Measurements from ENCODE around the gene PDE4B.
"Not testable (repeated sequence)": the region's sequence is repeated elsewhere in the genome, so short reads cannot be mapped to it uniquely, and the experiment has no call there.

PDE4B gene

DNA sequence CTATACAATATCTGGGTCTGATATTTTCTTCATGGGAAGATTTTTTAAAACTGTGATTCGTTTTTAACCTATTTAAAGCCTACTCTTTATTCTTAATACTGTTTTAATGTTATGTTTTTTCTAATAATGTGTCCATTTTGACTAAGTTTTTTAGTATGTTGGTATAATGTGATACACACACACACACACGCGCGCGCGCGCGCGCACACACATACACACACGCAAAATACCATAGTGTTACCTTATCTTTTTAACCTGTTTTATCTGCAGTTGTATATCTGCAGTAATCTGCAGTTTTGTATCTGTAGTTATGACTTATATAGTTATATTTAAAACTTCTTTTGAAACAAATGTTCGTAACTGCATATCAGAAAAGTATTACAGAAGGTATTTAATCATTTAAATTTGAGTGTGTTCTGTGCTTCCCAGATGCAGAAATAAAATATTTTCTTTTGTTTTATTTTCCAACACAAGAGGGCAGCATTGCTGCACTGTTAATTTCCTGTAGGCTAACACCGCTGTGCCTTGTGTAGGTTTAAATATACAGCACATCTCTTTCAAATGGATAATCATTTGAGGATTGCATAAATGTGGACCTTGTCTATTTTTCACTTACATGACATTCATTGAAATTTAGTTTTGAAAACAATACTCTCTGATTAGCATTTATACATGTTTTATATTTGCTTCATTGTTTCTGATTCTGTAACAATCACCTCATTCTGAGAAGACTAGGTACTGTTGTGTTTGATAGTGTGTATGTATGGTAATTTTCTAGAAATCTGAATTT is 166.1 kb downstream of the PDE4B start:
- H3K36me3 ChIP-seq (ENCODE audit: control insufficient read depth in 5 of 5, insufficient read depth in 5 of 5, low read length in 5 of 5): no peaks in the 10 kb centered on the region
- no peak overlapping the region for H3K4me3 ChIP-seq (ENCODE audit: low read depth in 1 of 5, low read length in 5 of 5)
- H3K9me3 ChIP-seq (ENCODE audit: control insufficient read depth in 5 of 5, low read length in 5 of 5): no peaks in the 10 kb centered on the region
- H3K27me3 ChIP-seq (ENCODE audit: control insufficient read depth in 5 of 5, insufficient read depth in 4 of 5, low read length in 5 of 5): no peaks in the 10 kb centered on the region
- no peak overlapping the region for H3K27ac ChIP-seq (ENCODE audit: low read depth, low read length)
- no peak overlapping the region for H3K9ac ChIP-seq (ENCODE audit: low read length in 5 of 5)
- H3K4me1 ChIP-seq (ENCODE audit: control insufficient read depth in 5 of 5, insufficient read depth in 5 of 5, low read length in 5 of 5): no peaks in the 10 kb centered on the region

DNA sequence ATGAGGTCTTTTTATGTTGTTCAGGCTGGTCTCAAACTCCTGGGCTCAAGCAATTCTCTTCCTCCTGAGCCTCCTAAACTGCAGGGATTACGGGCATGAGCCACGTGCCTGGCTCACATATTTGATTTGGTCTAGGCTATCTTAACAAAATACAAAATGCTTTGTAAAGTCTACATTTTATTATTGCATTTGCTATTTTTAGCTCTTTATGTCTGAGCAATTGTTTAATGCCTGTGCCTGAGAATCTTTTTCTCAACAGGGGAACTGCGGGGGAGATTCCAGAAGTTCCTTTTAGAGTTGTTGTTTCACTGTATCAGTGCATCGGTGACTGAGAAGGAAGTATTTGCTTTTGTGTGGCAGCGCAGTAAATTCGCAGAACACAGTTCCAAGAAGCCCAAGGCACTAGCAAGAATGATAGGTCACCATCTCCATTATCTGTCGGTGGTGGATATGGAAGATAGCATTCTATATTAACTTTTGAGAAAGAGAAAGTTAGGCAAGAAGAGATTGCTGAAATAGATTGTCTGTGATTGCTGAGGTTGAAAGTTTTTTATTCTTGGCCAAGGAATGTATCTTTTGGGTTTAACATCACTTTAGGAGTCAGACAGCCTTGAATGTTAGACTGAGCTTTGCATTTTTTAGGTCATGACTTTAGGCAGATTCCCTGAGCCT is 167.3 kb downstream of the PDE4B start:
- no peaks in the 10 kb centered on the region for H3K27me3 ChIP-seq (ENCODE audit: control insufficient read depth in 5 of 5, insufficient read depth in 4 of 5, low read length in 5 of 5)
- H3K27ac ChIP-seq (ENCODE audit: low read depth, low read length): no peak overlapping the region
- no peak overlapping the region for H3K9ac ChIP-seq (ENCODE audit: low read length in 5 of 5)
- no peak overlapping the region for H3K4me3 ChIP-seq (ENCODE audit: low read depth in 1 of 5, low read length in 5 of 5)
- H3K36me3 ChIP-seq (ENCODE audit: control insufficient read depth in 5 of 5, insufficient read depth in 5 of 5, low read length in 5 of 5): no peaks in the 10 kb centered on the region
- H3K9me3 ChIP-seq (ENCODE audit: control insufficient read depth in 5 of 5, low read length in 5 of 5): no peaks in the 10 kb centered on the region
- no peaks in the 10 kb centered on the region for H3K4me1 ChIP-seq (ENCODE audit: control insufficient read depth in 5 of 5, insufficient read depth in 5 of 5, low read length in 5 of 5)

DNA sequence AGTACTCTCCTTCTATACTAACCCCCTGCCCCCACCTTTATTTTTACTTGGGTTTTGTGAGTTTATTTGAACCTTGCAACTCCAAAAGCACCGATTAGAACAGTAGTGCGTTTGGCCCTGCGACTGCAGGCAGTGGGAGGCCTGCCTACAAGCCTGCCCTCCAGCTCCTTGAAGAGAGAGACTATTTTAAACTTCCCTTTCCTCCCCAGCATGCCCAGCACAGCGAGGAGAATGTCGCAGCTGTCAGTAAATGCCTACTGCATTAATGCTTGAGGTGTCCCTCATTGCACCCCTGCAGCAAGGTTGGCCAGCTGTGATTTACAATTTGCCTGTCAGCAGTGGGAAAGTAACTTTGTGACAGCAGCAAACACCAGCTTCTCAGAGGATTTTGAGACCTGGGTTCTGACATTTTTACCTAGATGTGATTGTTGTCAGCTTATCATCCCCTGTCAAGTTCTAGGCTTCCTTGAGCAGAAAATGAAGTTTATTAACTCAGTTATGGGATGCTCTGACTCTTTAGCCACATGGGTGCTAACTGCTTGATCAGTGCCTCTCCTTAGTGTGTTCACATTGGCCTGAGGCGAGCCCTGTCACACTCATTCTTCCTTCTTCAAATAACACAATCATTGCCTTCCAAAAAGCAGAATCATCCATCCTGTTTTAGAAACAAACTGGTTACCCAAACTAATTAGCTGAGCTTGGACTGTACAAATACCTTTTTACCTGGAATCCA is 170.6 kb downstream of the PDE4B start:
- H3K27ac ChIP-seq (ENCODE audit: low read depth, low read length): no peak overlapping the region
- H3K36me3 ChIP-seq (ENCODE audit: control insufficient read depth in 5 of 5, insufficient read depth in 5 of 5, low read length in 5 of 5): no peaks in the 10 kb centered on the region
- no peak overlapping the region for H3K9ac ChIP-seq (ENCODE audit: low read length in 5 of 5)
- H3K27me3 ChIP-seq (ENCODE audit: control insufficient read depth in 5 of 5, insufficient read depth in 4 of 5, low read length in 5 of 5): no peaks in the 10 kb centered on the region
- H3K4me3 ChIP-seq (ENCODE audit: low read depth in 1 of 5, low read length in 5 of 5): no peak overlapping the region
- H3K9me3 ChIP-seq (ENCODE audit: control insufficient read depth in 5 of 5, low read length in 5 of 5): no peaks in the 10 kb centered on the region
- H3K4me1 ChIP-seq (ENCODE audit: control insufficient read depth in 5 of 5, insufficient read depth in 5 of 5, low read length in 5 of 5): no peaks in the 10 kb centered on the region

DNA sequence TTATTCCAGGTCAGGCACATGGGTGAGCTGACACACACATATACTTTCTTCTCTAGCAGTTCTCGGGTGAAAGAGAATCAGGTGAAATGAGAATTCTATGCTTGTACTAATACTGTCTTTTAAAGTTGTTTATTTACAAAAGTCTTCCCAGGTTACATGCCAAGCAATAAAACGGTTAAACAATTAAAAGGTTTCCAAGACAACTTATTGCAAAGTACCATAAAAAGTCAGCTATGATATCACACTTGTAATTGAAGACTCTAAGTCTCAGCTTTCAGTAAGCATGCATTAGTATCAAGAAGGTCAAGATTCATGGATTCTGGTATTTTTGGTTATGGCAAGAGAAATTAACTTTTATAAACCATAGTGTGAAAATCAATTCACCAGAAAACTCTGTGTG is 171.4 kb downstream of the PDE4B start:
- H3K27ac ChIP-seq (ENCODE audit: low read depth, low read length): no peak overlapping the region
- H3K9ac ChIP-seq (ENCODE audit: low read length in 5 of 5): no peak overlapping the region
- no peaks in the 10 kb centered on the region for H3K9me3 ChIP-seq (ENCODE audit: control insufficient read depth in 5 of 5, low read length in 5 of 5)
- H3K27me3 ChIP-seq (ENCODE audit: control insufficient read depth in 5 of 5, insufficient read depth in 4 of 5, low read length in 5 of 5): no peaks in the 10 kb centered on the region
- no peak overlapping the region for H3K4me3 ChIP-seq (ENCODE audit: low read depth in 1 of 5, low read length in 5 of 5)
- no peaks in the 10 kb centered on the region for H3K36me3 ChIP-seq (ENCODE audit: control insufficient read depth in 5 of 5, insufficient read depth in 5 of 5, low read length in 5 of 5)
- no peaks in the 10 kb centered on the region for H3K4me1 ChIP-seq (ENCODE audit: control insufficient read depth in 5 of 5, insufficient read depth in 5 of 5, low read length in 5 of 5)

DNA sequence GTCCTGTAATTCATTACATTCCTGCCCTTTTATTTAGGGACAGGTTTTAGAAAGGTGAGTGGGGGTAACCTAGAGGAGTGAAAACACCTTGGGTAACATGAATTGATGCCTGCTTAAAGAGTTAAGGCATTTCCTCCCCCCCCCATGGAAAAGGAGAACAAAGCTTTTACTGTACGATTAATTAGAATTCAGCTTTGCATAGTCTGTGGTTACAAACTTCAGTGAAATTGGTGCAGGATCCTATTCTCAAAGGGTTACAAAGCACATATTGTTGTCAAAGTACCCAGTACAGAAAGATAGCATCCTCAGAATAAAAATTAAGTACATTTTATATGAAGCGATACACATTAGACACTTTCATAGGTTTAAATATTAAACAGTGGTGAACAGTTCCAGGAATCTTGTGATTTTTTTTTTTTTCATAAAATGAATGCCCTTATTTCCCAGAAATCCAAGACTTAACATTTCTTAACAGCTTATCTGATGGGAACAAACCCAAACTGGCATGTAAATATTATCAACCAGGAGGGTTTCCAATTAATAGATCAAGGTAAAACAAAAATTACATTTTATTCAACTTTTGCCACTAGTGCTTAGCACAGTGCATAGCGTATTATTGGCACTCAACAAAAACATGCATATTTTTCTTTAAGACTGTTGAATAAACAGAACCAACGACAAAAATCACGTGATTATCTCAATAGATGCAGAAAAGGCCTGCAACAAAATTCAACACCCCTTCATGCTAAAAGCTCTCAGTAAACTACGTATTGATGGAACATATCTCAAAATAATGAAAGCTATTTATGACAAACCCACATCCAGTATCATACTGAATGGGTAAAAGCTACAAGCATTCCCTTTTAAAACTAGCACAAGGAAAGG is 172.7 kb downstream of the PDE4B start:
- Histone ChIP-seq H3K9me3 (ENCODE audit: control insufficient read depth in 5 of 5, low read length in 5 of 5) (no peaks in the 10 kb centered on the region), H3K27me3 (ENCODE audit: control insufficient read depth in 5 of 5, insufficient read depth in 4 of 5, low read length in 5 of 5) (no peaks in the 10 kb centered on the region), H3K4me3 (ENCODE audit: low read depth in 1 of 5, low read length in 5 of 5) (no peak overlapping the region), H3K4me1 (ENCODE audit: control insufficient read depth in 5 of 5, insufficient read depth in 5 of 5, low read length in 5 of 5) (no peaks in the 10 kb centered on the region), H3K27ac (ENCODE audit: low read depth, low read length) (no peak overlapping the region), H3K9ac (ENCODE audit: low read length in 5 of 5) (no peak overlapping the region), H3K36me3 (ENCODE audit: control insufficient read depth in 5 of 5, insufficient read depth in 5 of 5, low read length in 5 of 5) (no peaks in the 10 kb centered on the region)

DNA sequence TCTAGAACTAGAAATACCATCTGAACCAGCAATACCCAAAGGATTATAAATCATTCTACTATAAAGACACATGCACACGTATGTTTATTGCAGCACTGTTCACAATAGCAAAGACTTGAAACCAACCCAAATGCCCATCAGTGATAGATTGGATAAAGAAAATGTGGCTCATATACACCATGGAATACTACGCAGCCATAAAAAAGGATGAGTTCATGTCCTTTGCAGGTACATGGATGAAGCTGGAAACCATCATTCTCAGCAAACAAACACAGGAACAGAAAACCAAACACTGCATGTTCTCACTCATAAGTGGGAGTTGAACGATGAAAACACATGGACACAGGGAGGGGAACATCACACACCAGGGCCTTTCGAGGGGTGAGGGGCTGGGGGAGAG is 174.8 kb downstream of the PDE4B start:
- not testable (repeated sequence) for H3K4me1 ChIP-seq (ENCODE audit: control insufficient read depth in 5 of 5, insufficient read depth in 5 of 5, low read length in 5 of 5); H3K27me3 ChIP-seq (ENCODE audit: control insufficient read depth in 5 of 5, insufficient read depth in 4 of 5, low read length in 5 of 5); H3K27ac ChIP-seq (ENCODE audit: low read depth, low read length); H3K9ac ChIP-seq (ENCODE audit: low read length in 5 of 5); H3K9me3 ChIP-seq (ENCODE audit: control insufficient read depth in 5 of 5, low read length in 5 of 5); H3K4me3 ChIP-seq (ENCODE audit: low read depth in 1 of 5, low read length in 5 of 5); H3K36me3 ChIP-seq (ENCODE audit: control insufficient read depth in 5 of 5, insufficient read depth in 5 of 5, low read length in 5 of 5)

DNA sequence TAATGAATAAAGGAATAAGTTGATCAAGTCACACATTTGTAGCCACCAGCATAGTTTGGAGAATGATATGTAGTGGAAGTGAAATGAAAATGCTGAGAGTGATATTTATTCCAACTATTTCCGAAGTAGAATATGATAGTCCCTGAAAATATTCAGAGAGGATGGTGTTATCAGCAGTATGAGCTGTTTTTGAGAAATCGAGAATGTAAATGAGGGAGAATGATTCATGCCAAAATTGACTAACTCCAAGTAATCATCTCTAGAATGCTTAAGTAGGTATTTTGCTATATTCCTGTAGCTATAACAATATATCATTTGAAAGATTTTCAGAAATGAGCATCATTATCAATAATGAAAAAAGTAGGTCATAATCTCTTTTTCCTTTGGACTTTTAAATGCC is 178.9 kb downstream of the PDE4B start:
- H3K9ac ChIP-seq (ENCODE audit: low read length in 5 of 5): no peak overlapping the region
- no peaks in the 10 kb centered on the region for H3K36me3 ChIP-seq (ENCODE audit: control insufficient read depth in 5 of 5, insufficient read depth in 5 of 5, low read length in 5 of 5)
- no peak overlapping the region for H3K27ac ChIP-seq (ENCODE audit: low read depth, low read length)
- no peaks in the 10 kb centered on the region for H3K4me1 ChIP-seq (ENCODE audit: control insufficient read depth in 5 of 5, insufficient read depth in 5 of 5, low read length in 5 of 5)
- no peak overlapping the region for H3K4me3 ChIP-seq (ENCODE audit: low read depth in 1 of 5, low read length in 5 of 5)
- no peaks in the 10 kb centered on the region for H3K27me3 ChIP-seq (ENCODE audit: control insufficient read depth in 5 of 5, insufficient read depth in 4 of 5, low read length in 5 of 5)
- peaks cover 0 to 16% (median 9%) of the 10 kb centered on the region in 5 donors for H3K9me3 ChIP-seq (ENCODE audit: control insufficient read depth in 5 of 5, low read length in 5 of 5)

DNA sequence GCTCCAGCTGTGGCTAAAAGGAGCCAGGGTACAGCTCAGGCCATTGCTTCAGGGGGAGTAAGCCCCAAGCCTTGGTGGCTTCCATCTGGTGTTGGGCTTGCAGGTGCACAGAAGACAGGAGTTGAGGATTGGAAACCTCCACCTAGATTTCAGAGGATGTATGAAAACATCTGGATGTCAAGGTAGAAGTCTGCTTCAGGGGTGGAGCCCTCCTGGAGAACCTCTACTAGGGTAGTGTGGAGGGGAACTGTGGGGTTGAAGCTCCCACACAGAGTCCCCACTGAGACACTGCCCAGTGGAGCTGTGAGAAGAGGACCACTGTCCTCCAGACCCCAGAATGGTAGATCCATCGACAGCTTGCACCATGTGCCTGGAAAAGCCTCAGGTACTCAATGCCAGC is 183.0 kb downstream of the PDE4B start:
- Histone ChIP-seq H3K27ac (ENCODE audit: low read depth, low read length) (no peak overlapping the region), H3K9ac (ENCODE audit: low read length in 5 of 5) (no peak overlapping the region), H3K27me3 (ENCODE audit: control insufficient read depth in 5 of 5, insufficient read depth in 4 of 5, low read length in 5 of 5) (no peaks in the 10 kb centered on the region), H3K4me1 (ENCODE audit: control insufficient read depth in 5 of 5, insufficient read depth in 5 of 5, low read length in 5 of 5) (no peaks in the 10 kb centered on the region), H3K36me3 (ENCODE audit: control insufficient read depth in 5 of 5, insufficient read depth in 5 of 5, low read length in 5 of 5) (no peaks in the 10 kb centered on the region), H3K9me3 (ENCODE audit: control insufficient read depth in 5 of 5, low read length in 5 of 5) (peaks cover 0 to 16% (median 11%) of the 10 kb centered on the region in 5 donors), H3K4me3 (ENCODE audit: low read depth in 1 of 5, low read length in 5 of 5) (no peak overlapping the region)

DNA sequence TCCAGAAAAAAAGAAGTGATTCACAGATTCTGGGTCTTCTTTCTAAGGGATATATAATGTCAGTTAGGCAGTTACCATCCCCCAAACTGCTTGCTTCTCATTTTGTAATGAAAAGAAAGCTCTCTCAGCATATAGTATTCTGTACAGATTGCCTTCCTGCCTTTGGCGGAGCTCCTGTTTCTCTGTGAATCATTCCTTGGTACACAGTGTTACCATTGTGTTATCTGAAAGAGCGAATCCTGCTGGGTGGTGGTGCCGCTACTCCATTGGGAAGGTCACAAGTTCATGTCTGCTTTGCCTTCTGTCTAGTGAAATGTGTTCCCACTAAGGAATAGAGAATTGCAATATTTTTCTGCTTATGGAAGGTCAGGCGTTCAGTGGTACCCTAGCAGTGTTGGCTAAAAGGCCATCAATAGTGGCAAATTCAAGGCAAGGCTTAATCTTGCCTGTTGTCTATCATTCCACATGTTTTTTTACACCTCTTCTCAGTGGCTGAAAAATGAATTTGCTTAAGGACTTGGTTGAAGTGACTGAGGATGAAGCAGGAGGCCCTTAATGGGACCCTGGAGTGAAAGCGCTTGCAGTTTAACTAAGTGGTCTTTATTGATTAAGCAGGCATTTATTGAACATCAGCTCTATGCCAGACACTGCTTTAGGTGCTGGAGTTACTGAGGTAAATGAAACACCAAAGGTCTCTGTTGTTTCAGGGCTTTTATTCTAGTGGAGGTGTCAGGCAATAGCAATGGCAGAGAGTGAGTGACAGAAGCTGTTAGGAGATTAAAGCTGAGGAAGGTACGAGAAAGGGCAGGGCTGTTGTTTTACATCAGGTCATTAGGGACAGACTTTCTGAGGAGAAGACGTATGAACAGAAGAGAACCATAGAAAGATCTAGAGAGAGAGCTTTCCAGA is 186.7 kb downstream of the PDE4B start:
- no peaks in the 10 kb centered on the region for H3K4me1 ChIP-seq (ENCODE audit: control insufficient read depth in 5 of 5, insufficient read depth in 5 of 5, low read length in 5 of 5)
- H3K27me3 ChIP-seq (ENCODE audit: control insufficient read depth in 5 of 5, insufficient read depth in 4 of 5, low read length in 5 of 5): no peaks in the 10 kb centered on the region
- no peaks in the 10 kb centered on the region for H3K36me3 ChIP-seq (ENCODE audit: control insufficient read depth in 5 of 5, insufficient read depth in 5 of 5, low read length in 5 of 5)
- peaks cover 0 to 16% (median 11%) of the 10 kb centered on the region in 5 donors for H3K9me3 ChIP-seq (ENCODE audit: control insufficient read depth in 5 of 5, low read length in 5 of 5)
- H3K4me3 ChIP-seq (ENCODE audit: low read depth in 1 of 5, low read length in 5 of 5): no peak overlapping the region
- no peak overlapping the region for H3K27ac ChIP-seq (ENCODE audit: low read depth, low read length)
- no peak overlapping the region for H3K9ac ChIP-seq (ENCODE audit: low read length in 5 of 5)
